ENCODE data around the gene GSG1. TPM values are rescaled to one million over a fixed set of nuclear protein-coding genes. Genes with fewer than 3 reads are reported as not detected.

Gene GSG1
- total and polyA plus RNA-seq, 4 donors, result not detected

- ATAC-seq (ENCODE audit: insufficient read depth, low FRiP score), result no peak
- DNase-seq, result no peak
- WGBS, 2 donors, result 83 to 87% methylated on average over 7 of the region's 7 CpGs
- no peak overlapping the region for H3K27ac ChIP-seq (ENCODE audit: low read depth in 1 of 2, low read length in 1 of 2)
- peaks cover 0 to 8% (median 0%) of the 10 kb centered on the region in 5 donors for H3K4me1 ChIP-seq (ENCODE audit: control insufficient read depth in 5 of 5, insufficient read depth in 5 of 5, low read length in 5 of 5)
- H3K27me3 ChIP-seq (ENCODE audit: control insufficient read depth in 3 of 3, insufficient read depth in 3 of 3, low read length in 2 of 3), result no peaks in the 10 kb centered on the region
- no peak overlapping the region for H3K4me3 ChIP-seq
- H3K36me3 ChIP-seq (ENCODE audit: control insufficient read depth in 4 of 4, insufficient read depth in 4 of 4, low read length in 4 of 4), result peaks cover 4 to 18% (median 6%) of the 10 kb centered on the region in 4 donors
- no peaks in the 10 kb centered on the region for H3K9me3 ChIP-seq (ENCODE audit: control insufficient read depth in 4 of 4, insufficient read depth in 3 of 4, low read length in 3 of 4)
- TF ChIP-seq CTCF (IDR thresholded peaks at IDR 0.05; ENCODE audit: control extremely low read depth, extremely low read depth), result no peak
- H3K9ac ChIP-seq (ENCODE audit: insufficient read depth in 1 of 2, low read length in 2 of 2), result no peak overlapping the region
These were observed 37.0 kb downstream of the GSG1 start for GRCh38 chr12:13066459-13066858.

GRCh38 chr12:13066014-13066413, 37.5 kb downstream of the GSG1 start:
- TF ChIP-seq CTCF (IDR thresholded peaks at IDR 0.05; ENCODE audit: control extremely low read depth, extremely low read depth), result no peak
- Histone ChIP-seq H3K27ac (ENCODE audit: low read depth in 1 of 2, low read length in 1 of 2) (no peak overlapping the region), H3K9me3 (ENCODE audit: control insufficient read depth in 4 of 4, insufficient read depth in 3 of 4, low read length in 3 of 4) (no peaks in the 10 kb centered on the region), H3K36me3 (ENCODE audit: control insufficient read depth in 4 of 4, insufficient read depth in 4 of 4, low read length in 4 of 4) (peaks cover 5 to 15% (median 7%) of the 10 kb centered on the region in 4 donors), H3K4me3 (no peak overlapping the region), H3K4me1 (ENCODE audit: control insufficient read depth in 5 of 5, insufficient read depth in 5 of 5, low read length in 5 of 5) (peaks cover 0 to 8% (median 0%) of the 10 kb centered on the region in 5 donors), H3K27me3 (ENCODE audit: control insufficient read depth in 3 of 3, insufficient read depth in 3 of 3, low read length in 2 of 3) (no peaks in the 10 kb centered on the region), H3K9ac (ENCODE audit: insufficient read depth in 1 of 2, low read length in 2 of 2) (no peak overlapping the region)
- WGBS, 2 donors, result 96 to 98% methylated on average over 2 of the region's 2 CpGs
- ATAC-seq (ENCODE audit: insufficient read depth, low FRiP score) (no peak), DNase-seq (no peak)

GRCh38 chr12:13062669-13063068, 40.8 kb downstream of the GSG1 start:
- 98 to 99% methylated on average over 5 of the region's 5 CpGs for WGBS, 2 donors
- no peak for TF ChIP-seq CTCF (IDR thresholded peaks at IDR 0.05; ENCODE audit: control extremely low read depth, extremely low read depth)
- no peaks in the 10 kb centered on the region for H3K4me1 ChIP-seq (ENCODE audit: control insufficient read depth in 5 of 5, insufficient read depth in 5 of 5, low read length in 5 of 5)
- no peak overlapping the region for H3K4me3 ChIP-seq
- ATAC-seq (ENCODE audit: insufficient read depth, low FRiP score), result no peak
- no peak for DNase-seq
- peaks cover 0 to 11% (median 8%) of the 10 kb centered on the region in 4 donors for H3K36me3 ChIP-seq (ENCODE audit: control insufficient read depth in 4 of 4, insufficient read depth in 4 of 4, low read length in 4 of 4)
- H3K9ac ChIP-seq (ENCODE audit: insufficient read depth in 1 of 2, low read length in 2 of 2), result no peak overlapping the region
- H3K27ac ChIP-seq (ENCODE audit: low read depth in 1 of 2, low read length in 1 of 2), result no peak overlapping the region
- H3K27me3 ChIP-seq (ENCODE audit: control insufficient read depth in 3 of 3, insufficient read depth in 3 of 3, low read length in 2 of 3), result no peaks in the 10 kb centered on the region
- H3K9me3 ChIP-seq (ENCODE audit: control insufficient read depth in 4 of 4, insufficient read depth in 3 of 4, low read length in 3 of 4), result no peaks in the 10 kb centered on the region

- H3K36me3 ChIP-seq (ENCODE audit: control insufficient read depth in 4 of 4, insufficient read depth in 4 of 4, low read length in 4 of 4), result peaks cover 0 to 11% (median 5%) of the 10 kb centered on the region in 4 donors
- H3K27ac ChIP-seq (ENCODE audit: low read depth in 1 of 2, low read length in 1 of 2), result no peak overlapping the region
- TF ChIP-seq CTCF (IDR thresholded peaks at IDR 0.05; ENCODE audit: control extremely low read depth, extremely low read depth), result no peak
- H3K27me3 ChIP-seq (ENCODE audit: control insufficient read depth in 3 of 3, insufficient read depth in 3 of 3, low read length in 2 of 3), result no peaks in the 10 kb centered on the region
- no peak for ATAC-seq (ENCODE audit: insufficient read depth, low FRiP score)
- DNase-seq, result no peak
- H3K9ac ChIP-seq (ENCODE audit: insufficient read depth in 1 of 2, low read length in 2 of 2), result no peak overlapping the region
- no peaks in the 10 kb centered on the region for H3K4me1 ChIP-seq (ENCODE audit: control insufficient read depth in 5 of 5, insufficient read depth in 5 of 5, low read length in 5 of 5)
- no peaks in the 10 kb centered on the region for H3K9me3 ChIP-seq (ENCODE audit: control insufficient read depth in 4 of 4, insufficient read depth in 3 of 4, low read length in 3 of 4)
- H3K4me3 ChIP-seq, result no peak overlapping the region
- WGBS, 2 donors, result 94 to 95% methylated on average over 5 of the region's 5 CpGs
These were observed 42.1 kb downstream of the GSG1 start for GRCh38 chr12:13061377-13061776.

Data from lung (tissue), 12 donors.